T1000 (cell line): ENCODE data around the gene PIF1.

Experiments
- DNase-seq: peaks from one replicate; lab custom pipeline; 2025; ENCODE audit warnings: mixed read lengths; lab: John Stamatoyannopoulos, UW

The PIF1 gene

GRCh38 chr15:64774629-64775493 is 50.6 kb downstream of the PIF1 start:
- no peak for DNase-seq

- DNase-seq: no peak
Measured at GRCh38 chr15:64774037-64774628, 51.3 kb downstream of the PIF1 start.

- no peak for DNase-seq
Measured at GRCh38 chr15:64773606-64774005, 51.8 kb downstream of the PIF1 start.

- DNase-seq: no peak
Measured at GRCh38 chr15:64772964-64773363, 52.5 kb downstream of the PIF1 start.

GRCh38 chr15:64772488-64772887 is 53.0 kb downstream of the PIF1 start:
- DNase-seq: no peak

- no peak for DNase-seq
Measured at GRCh38 chr15:64770626-64771025, 54.8 kb downstream of the PIF1 start.

GRCh38 chr15:64767203-64767602 is 58.2 kb downstream of the PIF1 start:
- no peak for DNase-seq

- DNase-seq: no peak
Measured at GRCh38 chr15:64766058-64766457, 59.4 kb downstream of the PIF1 start.
